Neural cell (in vitro differentiated cells): ENCODE data around the gene APOB. TPM values are rescaled to one million over a fixed set of nuclear protein-coding genes. Genes with fewer than 3 reads are reported as not detected.

Source experiments
- H2AFZ ChIP-seq: fragments of 200-600, 300-800 bp; sonication (generic), shearing (Covaris generic); 2 replicates; pipeline ENCODE4 v1.6.0; 2014; ENCODE audit warnings: low read depth, mild to moderate bottlenecking, antibody characterized with exemption, low read length, moderate library complexity
- H3F3A ChIP-seq: fragments of 200-600 bp; shearing (Covaris generic); 2 replicates; pipeline ENCODE4 v1.6.1; 2016; ENCODE audit warnings: mild to moderate bottlenecking, moderate library complexity, mixed read lengths, antibody characterized with exemption, low read length; ENCODE audit not compliant: insufficient read depth, poor library complexity, severe bottlenecking
- H3K27ac ChIP-seq: fragments of 200-600, 300-800 bp; sonication (generic), shearing (Covaris generic); 2 replicates; pipeline ENCODE4 v1.5.1; 2014; ENCODE audit warnings: mild to moderate bottlenecking, low read length, moderate library complexity
- H3K27me3 ChIP-seq: fragments of 300-800, 200-600 bp; sonication (generic), shearing (Covaris generic); 2 replicates; pipeline ENCODE4 v1.6.0; 2014; ENCODE audit warnings: mild to moderate bottlenecking, low read depth, low read length, moderate library complexity; ENCODE audit not compliant: insufficient read depth
- H3K36me3 ChIP-seq: fragments of 300-800, 200-600 bp; sonication (generic), shearing (Covaris generic); 2 replicates; pipeline ENCODE4 v1.5.1; 2014; ENCODE audit warnings: mild to moderate bottlenecking, antibody characterized with exemption, low read length, moderate library complexity; ENCODE audit not compliant: insufficient read depth
- H3K4me2 ChIP-seq: fragments of 300-800, 200-600 bp; sonication (generic), shearing (Covaris generic); 2 replicates; pipeline ENCODE4 v1.6.0; 2014; ENCODE audit warnings: mild to moderate bottlenecking, low read length
- H3K4me3 ChIP-seq: fragments of 300-800, 200-600 bp; sonication (generic), shearing (Covaris generic); 2 replicates; pipeline ENCODE4 v1.5.1; 2014; ENCODE audit warnings: mild to moderate bottlenecking, low read length, moderate library complexity
- H3K79me2 ChIP-seq: fragments of 200-600 bp; shearing (Covaris generic); replicated peaks from 2 replicates; pipeline ENCODE4 v1.6.0; 2014; ENCODE audit warnings: mild to moderate bottlenecking, low read length, moderate library complexity; ENCODE audit not compliant: insufficient read depth
- H3K9ac ChIP-seq: fragments of 300-800, 200-600 bp; sonication (generic), shearing (Covaris generic); 2 replicates; pipeline ENCODE4 v1.6.1; 2016; ENCODE audit warnings: mild to moderate bottlenecking, low read length, mixed read lengths
- H3K9me2 ChIP-seq: fragments of 200-600 bp; shearing (Covaris generic); 2 replicates; pipeline ENCODE4 v1.6.1; 2016; ENCODE audit warnings: mild to moderate bottlenecking, low read length, mixed read lengths; ENCODE audit not compliant: insufficient read depth
- H3K9me3 ChIP-seq: fragments of 200-600, 300-800 bp; sonication (generic), shearing (Covaris generic); 2 replicates; pipeline ENCODE4 v1.6.1; 2016; ENCODE audit warnings: mild to moderate bottlenecking, mixed run types, low read length, moderate library complexity, mixed read lengths
- H4K20me1 ChIP-seq: fragments of 200-600 bp; shearing (Covaris generic); 2 replicates; pipeline ENCODE4 v1.6.1; 2016; ENCODE audit warnings: mild to moderate bottlenecking, mixed run types; ENCODE audit not compliant: insufficient read depth
- EP300 ChIP-seq: fragments of 450-650 bp; conservative IDR thresholded peaks from 2 replicates; pipeline ENCODE4 v1.6.1; 2014; ENCODE audit warnings: antibody characterized with exemption, mild to moderate bottlenecking, moderate library complexity; ENCODE audit not compliant: poor library complexity, severe bottlenecking
- EZH2 ChIP-seq: fragments of 200-600, 300-800 bp; shearing (Covaris generic), sonication (generic); IDR thresholded peaks from 2 replicates; pipeline ENCODE4 v1.6.1; 2014; ENCODE audit warnings: antibody characterized with exemption, low read length, borderline replicate concordance, mild to moderate bottlenecking; ENCODE audit not compliant: insufficient read depth, poor library complexity, severe bottlenecking
- MXI1 ChIP-seq: fragments of 450-650 bp; conservative IDR thresholded peaks from 2 replicates; pipeline ENCODE4 v1.6.1; 2014; ENCODE audit warnings: antibody characterized with exemption, mild to moderate bottlenecking; ENCODE audit not compliant: poor library complexity, severe bottlenecking
- POLR2AphosphoS5 ChIP-seq: IDR thresholded peaks from 2 replicates; pipeline ENCODE4 v1.6.1; 2012
- RAD21 ChIP-seq: fragments of 450-650 bp; conservative IDR thresholded peaks from 2 replicates; pipeline ENCODE4 v1.6.1; 2014; ENCODE audit warnings: antibody characterized with exemption, mild to moderate bottlenecking, moderate library complexity
- SMC3 ChIP-seq: fragments of 450-650 bp; conservative IDR thresholded peaks from 2 replicates; pipeline ENCODE4 v1.6.1; 2014; ENCODE audit warnings: antibody characterized with exemption, mild to moderate bottlenecking, moderate library complexity; ENCODE audit not compliant: poor library complexity
- TAF1 ChIP-seq: IDR thresholded peaks from 2 replicates; pipeline ENCODE4 v1.6.1; 2012; ENCODE audit warnings: low read depth
- polyA plus RNA-seq: library from polyadenylated mRNA; depleted of rRNA; stranded (reverse); fragments of >200 nt; gene quantifications from 2 replicates; pipeline ENCODE4 v1.2.3, GENCODE V29; 2014
- TF ChIP-seq, protein P1 (sequence below): IDR thresholded peaks from 2 replicates; pipeline ENCODE4 v1.6.1; 2012; ENCODE audit warnings: borderline replicate concordance
- TF ChIP-seq, protein P2 (sequence below): fragments of 450-650 bp; IDR thresholded peaks from 2 replicates; pipeline ENCODE4 v1.5.1; 2014; ENCODE audit warnings: antibody characterized with exemption, mild to moderate bottlenecking, moderate library complexity; ENCODE audit not compliant: poor library complexity, severe bottlenecking

Gene APOB
- polyA plus RNA-seq, 1 donor from 2014 or later: not detected

DNA sequence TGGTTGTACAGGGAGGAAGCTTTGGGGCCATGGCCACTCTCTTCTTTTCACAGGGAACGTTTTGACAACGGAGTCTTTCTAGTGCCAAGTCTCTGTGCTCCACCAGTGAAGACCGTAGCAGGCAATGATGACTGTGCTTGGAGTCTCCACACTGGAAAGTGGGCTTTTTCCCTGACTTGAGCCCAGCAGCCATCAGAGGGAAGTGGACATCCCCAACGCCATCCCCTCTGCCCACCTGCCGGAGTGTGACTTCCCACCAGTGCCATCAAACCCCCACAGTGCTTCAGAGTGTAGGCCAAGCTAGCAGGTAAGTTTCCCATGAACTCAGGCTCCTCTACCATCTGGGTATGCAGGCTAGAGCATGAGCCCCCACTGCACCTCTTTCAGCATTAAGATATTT is 78.7 kb downstream of the APOB start:
- Histone ChIP-seq H3K9me2 (no peaks in the 10 kb centered on the region), H3K9me3 (no peaks in the 10 kb centered on the region), H2AFZ (no peak overlapping the region), H3K9ac (no peak overlapping the region), H3K27me3 (no peaks in the 10 kb centered on the region), H4K20me1 (no peaks in the 10 kb centered on the region), H3F3A (no peaks in the 10 kb centered on the region), H3K79me2 (no peaks in the 10 kb centered on the region), H3K27ac (no peak overlapping the region), H3K4me2 (no peak overlapping the region), H3K36me3 (no peaks in the 10 kb centered on the region), H3K4me3 (no peak overlapping the region)
- TF ChIP-seq MXI1: no peak
- TF ChIP-seq, protein P1, sequence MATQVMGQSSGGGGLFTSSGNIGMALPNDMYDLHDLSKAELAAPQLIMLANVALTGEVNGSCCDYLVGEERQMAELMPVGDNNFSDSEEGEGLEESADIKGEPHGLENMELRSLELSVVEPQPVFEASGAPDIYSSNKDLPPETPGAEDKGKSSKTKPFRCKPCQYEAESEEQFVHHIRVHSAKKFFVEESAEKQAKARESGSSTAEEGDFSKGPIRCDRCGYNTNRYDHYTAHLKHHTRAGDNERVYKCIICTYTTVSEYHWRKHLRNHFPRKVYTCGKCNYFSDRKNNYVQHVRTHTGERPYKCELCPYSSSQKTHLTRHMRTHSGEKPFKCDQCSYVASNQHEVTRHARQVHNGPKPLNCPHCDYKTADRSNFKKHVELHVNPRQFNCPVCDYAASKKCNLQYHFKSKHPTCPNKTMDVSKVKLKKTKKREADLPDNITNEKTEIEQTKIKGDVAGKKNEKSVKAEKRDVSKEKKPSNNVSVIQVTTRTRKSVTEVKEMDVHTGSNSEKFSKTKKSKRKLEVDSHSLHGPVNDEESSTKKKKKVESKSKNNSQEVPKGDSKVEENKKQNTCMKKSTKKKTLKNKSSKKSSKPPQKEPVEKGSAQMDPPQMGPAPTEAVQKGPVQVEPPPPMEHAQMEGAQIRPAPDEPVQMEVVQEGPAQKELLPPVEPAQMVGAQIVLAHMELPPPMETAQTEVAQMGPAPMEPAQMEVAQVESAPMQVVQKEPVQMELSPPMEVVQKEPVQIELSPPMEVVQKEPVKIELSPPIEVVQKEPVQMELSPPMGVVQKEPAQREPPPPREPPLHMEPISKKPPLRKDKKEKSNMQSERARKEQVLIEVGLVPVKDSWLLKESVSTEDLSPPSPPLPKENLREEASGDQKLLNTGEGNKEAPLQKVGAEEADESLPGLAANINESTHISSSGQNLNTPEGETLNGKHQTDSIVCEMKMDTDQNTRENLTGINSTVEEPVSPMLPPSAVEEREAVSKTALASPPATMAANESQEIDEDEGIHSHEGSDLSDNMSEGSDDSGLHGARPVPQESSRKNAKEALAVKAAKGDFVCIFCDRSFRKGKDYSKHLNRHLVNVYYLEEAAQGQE: no peak
- TF ChIP-seq RAD21: no peak
- no peak for TF ChIP-seq EP300
- TF ChIP-seq EZH2: no peak
- TF ChIP-seq TAF1: no peak
- TF ChIP-seq SMC3: no peak
- no peak for TF ChIP-seq POLR2AphosphoS5
- TF ChIP-seq, protein P2, sequence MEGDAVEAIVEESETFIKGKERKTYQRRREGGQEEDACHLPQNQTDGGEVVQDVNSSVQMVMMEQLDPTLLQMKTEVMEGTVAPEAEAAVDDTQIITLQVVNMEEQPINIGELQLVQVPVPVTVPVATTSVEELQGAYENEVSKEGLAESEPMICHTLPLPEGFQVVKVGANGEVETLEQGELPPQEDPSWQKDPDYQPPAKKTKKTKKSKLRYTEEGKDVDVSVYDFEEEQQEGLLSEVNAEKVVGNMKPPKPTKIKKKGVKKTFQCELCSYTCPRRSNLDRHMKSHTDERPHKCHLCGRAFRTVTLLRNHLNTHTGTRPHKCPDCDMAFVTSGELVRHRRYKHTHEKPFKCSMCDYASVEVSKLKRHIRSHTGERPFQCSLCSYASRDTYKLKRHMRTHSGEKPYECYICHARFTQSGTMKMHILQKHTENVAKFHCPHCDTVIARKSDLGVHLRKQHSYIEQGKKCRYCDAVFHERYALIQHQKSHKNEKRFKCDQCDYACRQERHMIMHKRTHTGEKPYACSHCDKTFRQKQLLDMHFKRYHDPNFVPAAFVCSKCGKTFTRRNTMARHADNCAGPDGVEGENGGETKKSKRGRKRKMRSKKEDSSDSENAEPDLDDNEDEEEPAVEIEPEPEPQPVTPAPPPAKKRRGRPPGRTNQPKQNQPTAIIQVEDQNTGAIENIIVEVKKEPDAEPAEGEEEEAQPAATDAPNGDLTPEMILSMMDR: no peak

- no peak overlapping the region for H3K4me2 ChIP-seq
- no peaks in the 10 kb centered on the region for H3F3A ChIP-seq
- no peaks in the 10 kb centered on the region for H3K79me2 ChIP-seq
- no peaks in the 10 kb centered on the region for H3K9me3 ChIP-seq
- H2AFZ ChIP-seq: no peak overlapping the region
- no peaks in the 10 kb centered on the region for H3K27me3 ChIP-seq
- no peak overlapping the region for H3K9ac ChIP-seq
- H3K36me3 ChIP-seq: no peaks in the 10 kb centered on the region
- no peak overlapping the region for H3K4me3 ChIP-seq
- no peak overlapping the region for H3K27ac ChIP-seq
- H4K20me1 ChIP-seq: no peaks in the 10 kb centered on the region
- no peaks in the 10 kb centered on the region for H3K9me2 ChIP-seq
- no peak for TF ChIP-seq TAF1
- TF ChIP-seq, protein P1: no peak
- no peak for TF ChIP-seq POLR2AphosphoS5
- TF ChIP-seq EP300: no peak
- TF ChIP-seq, protein P2: no peak
- TF ChIP-seq EZH2: no peak
- no peak for TF ChIP-seq RAD21
- no peak for TF ChIP-seq SMC3
Measured at GRCh38 chr2:20963867-20964266, 80.0 kb downstream of the APOB start.
